GM18870 (cell line): ENCODE measurements around the gene MACROD1.
"Not testable (repeated sequence)": the region's sequence is repeated elsewhere in the genome, so short reads cannot be mapped to it uniquely, and the experiment has no call there.

Source experiments
- ATAC-seq: cut with Tn5 transposase; IDR thresholded peaks from one replicate; pipeline ENCODE4 v1.9.1; 2021; ENCODE audit warnings: moderate library complexity; ENCODE audit not compliant: unreplicated experiment

The MACROD1 gene

GRCh38 chr11:64060263-64060860, 105.6 kb downstream of the MACROD1 start:
- ATAC-seq, result no peak

DNA sequence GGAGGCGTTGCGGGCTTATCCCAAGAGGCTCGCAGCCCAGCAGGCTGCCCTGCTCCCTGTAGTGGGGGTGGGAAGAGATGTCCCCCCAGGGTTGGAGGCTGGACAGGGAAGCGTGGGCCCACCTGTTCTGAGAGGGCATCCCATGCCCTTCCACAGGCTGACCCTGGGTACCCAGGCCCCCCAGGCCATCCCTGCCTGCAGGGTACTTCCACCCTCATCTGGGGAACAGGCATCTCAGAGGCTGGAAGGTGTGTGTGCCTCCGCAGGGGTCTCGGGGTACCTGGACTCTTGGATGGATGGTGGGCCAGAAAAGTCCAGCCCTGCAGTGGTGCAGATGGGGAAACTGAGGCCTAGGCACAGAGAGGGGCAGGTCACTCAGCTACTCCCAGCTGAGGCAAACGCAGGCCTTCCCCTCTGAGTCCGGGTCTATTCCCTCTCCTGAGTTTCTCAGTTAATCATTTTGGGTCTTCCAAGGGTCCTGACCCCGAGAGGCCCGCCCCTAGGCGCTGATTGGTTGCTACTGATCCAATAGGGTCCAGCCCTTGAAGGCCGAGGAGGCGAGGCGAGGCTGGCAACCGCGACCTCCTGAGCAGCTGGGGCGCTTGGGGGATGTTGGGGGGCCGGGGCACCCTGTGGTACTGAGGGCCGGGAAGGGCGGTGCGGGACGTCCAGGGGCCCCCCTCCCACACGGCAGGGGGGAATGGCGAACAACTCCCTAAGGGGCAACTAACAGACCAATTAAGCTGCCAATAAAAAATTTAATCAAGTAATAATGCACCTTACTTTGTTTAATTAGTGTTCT, 106.4 kb downstream of the MACROD1 start:
- no peak for ATAC-seq

DNA sequence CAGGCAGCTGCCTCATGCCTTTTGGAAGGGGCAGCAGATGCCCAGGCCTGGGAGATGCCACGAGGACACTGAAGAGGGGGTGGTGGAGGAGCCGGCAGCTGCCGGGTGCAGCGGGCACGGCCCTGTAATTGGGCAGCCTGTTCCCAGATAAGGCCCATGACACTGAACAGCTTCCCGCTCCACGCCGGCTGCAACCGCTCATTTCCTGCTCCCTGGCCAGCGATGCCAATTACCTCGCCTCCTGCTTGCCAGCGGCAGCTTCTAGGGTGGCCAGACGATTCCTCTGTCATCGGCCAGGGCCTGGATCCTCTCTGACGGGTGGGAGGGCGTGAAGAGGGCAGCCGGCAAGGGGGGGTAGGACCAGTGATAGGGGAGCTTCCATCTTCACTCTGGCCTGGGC, 107.4 kb downstream of the MACROD1 start:
- no peak for ATAC-seq

DNA sequence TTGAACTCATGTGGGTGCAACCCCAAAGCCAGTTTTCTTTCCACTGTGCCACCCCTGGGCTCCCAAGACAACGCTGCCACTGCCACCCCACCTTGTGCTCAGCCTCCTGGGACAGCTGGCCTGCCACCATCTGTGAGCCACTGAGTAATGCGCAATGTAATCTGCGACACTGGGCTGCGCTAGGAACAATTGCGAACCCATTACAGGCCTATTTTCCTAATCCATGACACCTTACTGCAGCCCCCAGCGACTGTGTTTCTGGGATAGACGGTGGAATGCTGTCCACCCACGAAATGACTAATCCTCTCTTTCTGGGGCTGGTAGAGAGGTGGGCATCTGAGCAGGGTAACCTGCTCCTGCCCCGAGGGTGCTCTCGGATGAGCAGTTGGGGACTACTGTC, 108.0 kb downstream of the MACROD1 start:
- ATAC-seq, result no peak

- no peak for ATAC-seq
Observed at GRCh38 chr11:64056861-64057260, 109.1 kb downstream of the MACROD1 start.

DNA sequence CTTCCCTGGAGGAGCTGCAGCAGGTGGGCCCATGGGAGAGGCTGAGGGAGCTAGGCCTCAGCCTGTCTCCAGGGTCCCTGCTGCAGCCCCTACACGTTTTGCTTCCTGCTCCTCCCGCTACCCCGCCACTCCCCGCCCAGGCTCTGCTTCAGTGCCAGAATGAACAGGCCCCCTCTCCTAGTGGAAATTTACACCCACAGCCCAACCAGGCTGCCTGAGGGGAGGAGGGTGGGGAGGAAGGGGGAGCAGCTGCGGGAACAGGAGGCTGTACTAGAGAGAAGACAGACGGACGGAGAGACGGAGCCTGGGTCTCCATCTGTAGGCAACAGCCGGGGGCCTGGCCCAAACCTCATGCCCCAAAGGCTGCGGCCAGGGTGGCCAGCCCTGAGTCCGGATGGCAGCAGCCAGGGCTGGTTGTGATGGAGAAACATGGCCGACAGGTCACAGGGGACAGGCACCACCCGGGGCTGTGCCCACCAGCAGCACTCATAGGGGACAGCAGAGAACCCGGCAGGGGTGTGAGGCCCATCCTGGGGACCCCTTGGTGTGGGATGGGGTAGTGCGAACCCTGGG, 109.6 kb downstream of the MACROD1 start:
- ATAC-seq, result no peak

GRCh38 chr11:64055077-64055476, 110.8 kb downstream of the MACROD1 start:
- no peak for ATAC-seq

DNA sequence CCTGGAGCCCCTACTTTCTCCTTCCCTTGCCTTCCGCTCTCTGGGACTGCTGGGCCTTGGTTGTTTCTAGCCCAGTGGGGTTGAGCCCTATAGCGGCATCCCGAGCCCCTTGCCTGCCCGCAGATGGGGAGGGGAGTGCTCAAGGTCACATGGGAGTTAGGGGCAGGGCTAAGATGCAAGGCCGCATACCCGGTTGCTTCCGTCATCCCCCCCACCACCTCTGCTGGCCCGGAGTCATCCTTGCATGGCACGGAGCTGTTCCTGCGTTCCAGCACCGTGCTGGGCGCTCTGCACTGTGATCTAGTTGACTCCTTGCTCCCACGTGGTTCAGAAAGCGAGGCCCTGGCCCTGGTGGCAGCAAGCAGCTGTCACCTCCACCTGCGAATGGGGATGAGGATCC, 112.2 kb downstream of the MACROD1 start:
- no peak for ATAC-seq

GRCh38 chr11:64052938-64053622, 112.8 kb downstream of the MACROD1 start:
- ATAC-seq, result no peak

GRCh38 chr11:64052436-64052835, 113.5 kb downstream of the MACROD1 start:
- no peak for ATAC-seq

DNA sequence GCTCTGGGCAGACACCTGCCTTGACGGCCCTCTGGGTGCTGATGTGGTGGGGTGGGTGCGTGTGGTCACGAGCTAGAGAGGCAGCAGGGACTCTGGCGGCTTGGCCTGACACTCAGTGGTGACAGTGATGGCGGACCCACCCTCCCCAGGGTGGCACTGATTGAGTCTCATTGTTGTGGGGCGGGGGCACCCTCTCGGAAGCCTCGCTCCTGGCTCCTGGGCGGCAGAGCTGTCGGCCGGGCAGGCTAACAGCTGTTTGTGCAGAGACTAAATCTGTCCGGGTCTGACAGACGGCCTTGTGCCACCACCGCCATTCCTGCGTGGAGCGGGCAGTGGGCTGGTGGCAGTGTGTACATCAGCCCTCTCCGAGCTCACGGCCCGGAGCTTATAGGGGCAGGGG, 114.6 kb downstream of the MACROD1 start:
- no peak for ATAC-seq

DNA sequence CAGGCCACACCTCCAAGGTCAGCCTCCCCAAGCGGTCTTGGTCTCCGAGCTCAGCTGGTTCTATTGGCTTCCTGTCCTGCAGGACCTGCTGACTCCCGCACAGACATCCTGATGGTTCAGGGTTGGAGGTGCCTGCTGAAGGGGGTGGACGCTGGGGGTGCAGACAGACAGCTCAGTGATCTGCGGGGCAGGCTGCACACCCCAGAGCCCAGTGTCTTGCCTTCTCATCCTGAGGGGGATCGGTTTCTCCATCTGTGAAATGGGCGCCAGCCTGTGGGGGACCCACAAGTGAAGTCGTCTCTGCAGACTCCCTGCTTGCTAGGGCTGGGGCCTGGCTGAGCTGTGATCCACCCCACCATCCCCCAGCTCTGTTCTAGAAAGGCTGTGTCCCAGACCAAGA, 116.4 kb downstream of the MACROD1 start:
- ATAC-seq, result no peak

- no peak for ATAC-seq
Observed at GRCh38 chr11:64048042-64048854, 117.7 kb downstream of the MACROD1 start.

DNA sequence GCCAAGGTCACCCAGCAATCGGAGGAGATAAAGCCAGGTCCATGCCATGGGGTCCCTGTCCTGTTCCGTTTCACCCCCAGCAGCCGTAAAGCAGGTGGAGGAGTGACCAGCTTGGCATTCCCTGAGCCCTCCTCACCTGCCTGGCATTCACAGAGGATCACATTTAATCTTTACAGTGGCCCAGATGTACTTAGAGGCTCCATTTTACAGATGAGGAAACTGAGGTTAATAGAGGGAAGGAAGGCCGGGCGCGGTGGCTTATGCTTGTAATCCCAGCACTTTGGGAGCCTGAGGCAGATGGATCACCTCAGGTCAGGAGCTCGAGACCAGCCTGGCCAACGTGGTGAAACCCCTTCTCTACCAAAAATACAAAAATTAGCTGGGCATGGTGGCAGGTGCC, 118.5 kb downstream of the MACROD1 start:
- ATAC-seq, result not testable (repeated sequence)

- no peak for ATAC-seq
Observed at GRCh38 chr11:64045700-64046099, 120.2 kb downstream of the MACROD1 start.

GRCh38 chr11:64044730-64045393, 121.1 kb downstream of the MACROD1 start:
- ATAC-seq, result no peak

- no peak for ATAC-seq
Observed at GRCh38 chr11:64043545-64043944, 122.4 kb downstream of the MACROD1 start.

- ATAC-seq, result no peak
Observed at GRCh38 chr11:64042301-64042700, 123.6 kb downstream of the MACROD1 start.

DNA sequence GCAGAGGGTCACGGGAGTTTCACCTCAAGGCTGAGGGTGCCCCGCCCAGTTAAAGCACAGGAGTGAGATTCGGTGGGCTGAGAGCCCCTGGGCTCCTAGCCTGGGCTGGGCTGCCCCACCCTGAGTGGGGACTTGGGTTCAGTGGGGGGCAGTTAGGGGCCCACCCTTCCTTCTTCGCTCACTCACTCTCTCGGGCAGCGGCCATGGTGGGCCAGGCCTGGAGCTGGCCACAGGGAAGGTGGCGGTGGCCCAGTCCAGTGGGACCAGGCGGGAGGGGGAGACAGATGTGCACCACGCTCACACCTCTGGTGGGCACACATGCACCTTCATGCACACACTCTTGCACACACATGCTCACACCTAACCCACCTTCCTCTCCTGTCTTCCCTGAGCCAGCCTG, 124.1 kb downstream of the MACROD1 start:
- no peak for ATAC-seq

GRCh38 chr11:64040684-64041322, 125.1 kb downstream of the MACROD1 start:
- ATAC-seq, result no peak
